K562 (cell line): ENCODE results near the gene ARHGAP25. TPM values are rescaled to one million over a fixed set of nuclear protein-coding genes. Genes with fewer than 3 reads are reported as not detected.
A peak's percentile ranks its signal among the peaks of the same experiment; 100 is the strongest.

Experiments
- ATF7 ChIP-seq: fragments of 450-650 bp; IDR thresholded peaks from 2 replicates; pipeline ENCODE4 v1.7.1; 2014; ENCODE audit warnings: mild to moderate bottlenecking, moderate library complexity
- CBFB ChIP-seq: sonication (generic); formaldehyde crosslinking; IDR thresholded peaks from 2 replicates; pipeline ENCODE4 v1.4.0; 2020; ENCODE audit warnings: mild to moderate bottlenecking, missing genetic modification reagents
- HNRNPH1 ChIP-seq: fragments of 200-400 bp; formaldehyde crosslinking; optimal IDR thresholded peaks from 2 replicates; pipeline ENCODE3; 2017; ENCODE audit warnings: low read depth, mild to moderate bottlenecking, low read length, moderate library complexity
- LARP7 ChIP-seq: fragments of 450-650 bp; IDR thresholded peaks from 2 replicates; pipeline ENCODE4 v1.6.1; 2016
- NEUROD1 ChIP-seq: fragments of 150-350 bp; IDR thresholded peaks from 2 replicates; pipeline ENCODE4 v1.6.1; 2014; ENCODE audit warnings: borderline replicate concordance, low read length, low read depth; ENCODE audit not compliant: partially characterized antibody
- PHB ChIP-seq: fragments of 250-450 bp; sonication (Bioruptor Pico); IDR thresholded peaks from 2 replicates; pipeline ENCODE4 v1.5.0; 2021
- RCOR1 ChIP-seq, 2 experiments: IDR thresholded peaks; 2 replicates each; pipeline ENCODE4 v1.6.1; 2012; ENCODE audit warnings: low read depth in 2 of 2, low read length in 2 of 2, borderline replicate concordance in 1 of 2, improper control_type of control experiment in 1 of 2
- STAT5A ChIP-seq: IDR thresholded peaks from 2 replicates; pipeline ENCODE4 v1.6.1; 2012; ENCODE audit warnings: low read length, inconsistent platforms, borderline replicate concordance
- TBL1XR1 ChIP-seq, 2 experiments: IDR thresholded peaks; 2 replicates each; pipeline ENCODE4 v1.6.1; 2012; ENCODE audit warnings: improper control_type of control experiment in 2 of 2, low read length in 2 of 2, mild to moderate bottlenecking in 1 of 2
- ZNF57 ChIP-seq: fragments of 450-650 bp; formaldehyde crosslinking; IDR thresholded peaks from 2 replicates; pipeline ENCODE4 v1.4.0; 2020; ENCODE audit warnings: mild to moderate bottlenecking, moderate library complexity
- ZNF79 ChIP-seq: fragments of 250-450 bp; sonication (Bioruptor Pico); IDR thresholded peaks from 2 replicates; pipeline ENCODE4 v1.4.0; 2020; ENCODE audit warnings: low read depth, mild to moderate bottlenecking, moderate library complexity
- polyA plus RNA-seq, 8 experiments: library from polyadenylated mRNA; depleted of rRNA in 4 of 8; stranded (reverse) in 5 of 8; unstranded in 3 of 8; fragments of >200 nt; fragmentation: Nextera tagmentation in 2 of 8; fragmentation: Illumina TruSeq in 1 of 8; extraction: Ambion mirVana in 2 of 8; extraction: Trizol in 1 of 8; gene quantifications; 2 replicates each; pipeline versions ENCODE4 v1.2.1 to v1.2.3, GENCODE V29; 2011 to 2014; ENCODE audit warnings: inconsistent platforms in 1 of 8, missing spikeins in 1 of 8
- total RNA-seq, 7 experiments: library from RNA; depleted of rRNA in 6 of 7; stranded (reverse); fragments of >200 nt in 6 of 7; fragmentation: Illumina TruSeq in 2 of 7; extraction: Trizol in 2 of 7; gene quantifications; 2 replicates each; pipeline versions ENCODE4 v1.2.1 to v1.2.3, GENCODE V29; 2011 to 2021; ENCODE audit warnings: low replicate concordance in 1 of 7
- TF ChIP-seq, protein P1 (sequence below), 3 experiments: fragments of 200-800 bp in 1 of 3; fragments of 250-450 bp in 1 of 3; fragments of 450-650 bp in 1 of 3; sonication (Bioruptor Pico) in 1 of 3; sonication (Bioruptor generic) in 1 of 3; formaldehyde crosslinking in 1 of 3; IDR thresholded peaks; 2 replicates each; pipeline versions ENCODE4 v1.6.1 to v1.8.0; 2016 to 2022; ENCODE audit warnings: mild to moderate bottlenecking in 2 of 3, missing genetic modification characterization in 2 of 3, missing compliant biosample characterization in 1 of 3, moderate library complexity in 1 of 3
- TF ChIP-seq, protein P2 (sequence below), 3 experiments: IDR thresholded peaks in 2 of 3; conservative IDR thresholded peaks in 1 of 3; 2 replicates each; pipeline ENCODE4 v1.5.1; 2011 to 2012; ENCODE audit warnings: low read length in 3 of 3, mild to moderate bottlenecking in 3 of 3, control low read depth in 2 of 3, improper control_type of control experiment in 1 of 3, inconsistent platforms in 1 of 3, low read depth in 1 of 3, mixed read lengths in 1 of 3, moderate library complexity in 1 of 3; ENCODE audit not compliant: insufficient read depth in 2 of 3
- TF ChIP-seq, protein P3 (sequence below), 2 experiments: fragments of 450-650 bp; IDR thresholded peaks; 2 replicates each; pipeline ENCODE4 v1.6.1; 2016; ENCODE audit warnings: mild to moderate bottlenecking in 2 of 2, borderline replicate concordance in 1 of 2, low read depth in 1 of 2, moderate library complexity in 1 of 2

Gene ARHGAP25
- total and polyA plus RNA-seq, 9 of the 15 experiments (the other 6 are each of a cell fraction or from before 2014, with no cell fraction given) = 4.9 to 14.8 (median 10.7) TPM

DNA sequence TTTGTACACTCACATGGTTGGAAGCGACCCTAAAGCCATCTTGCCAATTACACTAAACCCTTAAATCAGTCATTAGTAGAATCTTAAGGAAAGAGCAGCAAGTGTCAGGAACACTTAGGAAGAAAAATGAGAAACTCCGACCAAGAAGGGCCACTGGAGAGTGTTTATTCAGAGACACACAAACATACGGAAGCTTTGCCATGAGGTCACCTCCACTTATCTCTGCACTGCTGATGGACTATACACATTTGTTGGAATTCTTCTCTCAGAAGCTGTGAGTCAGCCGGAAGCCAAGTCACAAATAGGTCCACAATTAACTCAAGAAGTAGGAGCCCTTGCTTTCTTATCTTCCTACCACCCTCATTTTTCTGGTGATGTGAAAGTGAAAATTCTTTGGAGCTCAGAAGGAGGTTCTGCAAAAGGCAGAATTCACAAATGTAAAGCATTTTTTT lies 115.0 kb downstream of the ARHGAP25 start (continued):
- TF ChIP-seq, protein P1, sequence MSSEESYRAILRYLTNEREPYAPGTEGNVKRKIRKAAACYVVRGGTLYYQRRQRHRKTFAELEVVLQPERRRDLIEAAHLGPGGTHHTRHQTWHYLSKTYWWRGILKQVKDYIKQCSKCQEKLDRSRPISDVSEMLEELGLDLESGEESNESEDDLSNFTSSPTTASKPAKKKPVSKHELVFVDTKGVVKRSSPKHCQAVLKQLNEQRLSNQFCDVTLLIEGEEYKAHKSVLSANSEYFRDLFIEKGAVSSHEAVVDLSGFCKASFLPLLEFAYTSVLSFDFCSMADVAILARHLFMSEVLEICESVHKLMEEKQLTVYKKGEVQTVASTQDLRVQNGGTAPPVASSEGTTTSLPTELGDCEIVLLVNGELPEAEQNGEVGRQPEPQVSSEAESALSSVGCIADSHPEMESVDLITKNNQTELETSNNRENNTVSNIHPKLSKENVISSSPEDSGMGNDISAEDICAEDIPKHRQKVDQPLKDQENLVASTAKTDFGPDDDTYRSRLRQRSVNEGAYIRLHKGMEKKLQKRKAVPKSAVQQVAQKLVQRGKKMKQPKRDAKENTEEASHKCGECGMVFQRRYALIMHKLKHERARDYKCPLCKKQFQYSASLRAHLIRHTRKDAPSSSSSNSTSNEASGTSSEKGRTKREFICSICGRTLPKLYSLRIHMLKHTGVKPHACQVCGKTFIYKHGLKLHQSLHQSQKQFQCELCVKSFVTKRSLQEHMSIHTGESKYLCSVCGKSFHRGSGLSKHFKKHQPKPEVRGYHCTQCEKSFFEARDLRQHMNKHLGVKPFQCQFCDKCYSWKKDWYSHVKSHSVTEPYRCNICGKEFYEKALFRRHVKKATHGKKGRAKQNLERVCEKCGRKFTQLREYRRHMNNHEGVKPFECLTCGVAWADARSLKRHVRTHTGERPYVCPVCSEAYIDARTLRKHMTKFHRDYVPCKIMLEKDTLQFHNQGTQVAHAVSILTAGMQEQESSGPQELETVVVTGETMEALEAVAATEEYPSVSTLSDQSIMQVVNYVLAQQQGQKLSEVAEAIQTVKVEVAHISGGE (CRISPR knock-in tag; IDR thresholded peaks at IDR 0.05) = peak in 1 of 3 experiments; percentile 82; a peak in 2 of 6 replicates
- TF ChIP-seq LARP7 (no peak), STAT5A (peak; percentile 66; the same call in 1 of the 2 replicates), HNRNPH1 (no peak), ZNF57 (CRISPR knock-in tag) (no peak), TBL1XR1 (IDR thresholded peaks at IDR 0.05; ENCODE audit: low read length in 2 of 2) (peak in 1 of 2 experiments; percentile 81; a peak in 2 of 4 replicates), RCOR1 (IDR thresholded peaks at IDR 0.05; ENCODE audit: borderline replicate concordance in 1 of 2, low read depth in 2 of 2, low read length in 2 of 2) (peak in 1 of 2 experiments; percentile 87; a peak in 2 of 4 replicates), CBFB (no peak), ATF7 (peak; percentile 95), PHB (CRISPR knock-in tag) (no peak), ZNF79 (CRISPR knock-in tag) (no peak), NEUROD1 (peak; percentile 67)
- TF ChIP-seq, protein P2, sequence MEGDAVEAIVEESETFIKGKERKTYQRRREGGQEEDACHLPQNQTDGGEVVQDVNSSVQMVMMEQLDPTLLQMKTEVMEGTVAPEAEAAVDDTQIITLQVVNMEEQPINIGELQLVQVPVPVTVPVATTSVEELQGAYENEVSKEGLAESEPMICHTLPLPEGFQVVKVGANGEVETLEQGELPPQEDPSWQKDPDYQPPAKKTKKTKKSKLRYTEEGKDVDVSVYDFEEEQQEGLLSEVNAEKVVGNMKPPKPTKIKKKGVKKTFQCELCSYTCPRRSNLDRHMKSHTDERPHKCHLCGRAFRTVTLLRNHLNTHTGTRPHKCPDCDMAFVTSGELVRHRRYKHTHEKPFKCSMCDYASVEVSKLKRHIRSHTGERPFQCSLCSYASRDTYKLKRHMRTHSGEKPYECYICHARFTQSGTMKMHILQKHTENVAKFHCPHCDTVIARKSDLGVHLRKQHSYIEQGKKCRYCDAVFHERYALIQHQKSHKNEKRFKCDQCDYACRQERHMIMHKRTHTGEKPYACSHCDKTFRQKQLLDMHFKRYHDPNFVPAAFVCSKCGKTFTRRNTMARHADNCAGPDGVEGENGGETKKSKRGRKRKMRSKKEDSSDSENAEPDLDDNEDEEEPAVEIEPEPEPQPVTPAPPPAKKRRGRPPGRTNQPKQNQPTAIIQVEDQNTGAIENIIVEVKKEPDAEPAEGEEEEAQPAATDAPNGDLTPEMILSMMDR (IDR thresholded peaks at IDR 0.05 in 2 of 3, conservative IDR thresholded peaks at IDR 0.05 in 1 of 3; ENCODE audit: insufficient read depth in 2 of 3, low read depth in 1 of 3, low read length in 3 of 3) = no peak
- TF ChIP-seq, protein P3, sequence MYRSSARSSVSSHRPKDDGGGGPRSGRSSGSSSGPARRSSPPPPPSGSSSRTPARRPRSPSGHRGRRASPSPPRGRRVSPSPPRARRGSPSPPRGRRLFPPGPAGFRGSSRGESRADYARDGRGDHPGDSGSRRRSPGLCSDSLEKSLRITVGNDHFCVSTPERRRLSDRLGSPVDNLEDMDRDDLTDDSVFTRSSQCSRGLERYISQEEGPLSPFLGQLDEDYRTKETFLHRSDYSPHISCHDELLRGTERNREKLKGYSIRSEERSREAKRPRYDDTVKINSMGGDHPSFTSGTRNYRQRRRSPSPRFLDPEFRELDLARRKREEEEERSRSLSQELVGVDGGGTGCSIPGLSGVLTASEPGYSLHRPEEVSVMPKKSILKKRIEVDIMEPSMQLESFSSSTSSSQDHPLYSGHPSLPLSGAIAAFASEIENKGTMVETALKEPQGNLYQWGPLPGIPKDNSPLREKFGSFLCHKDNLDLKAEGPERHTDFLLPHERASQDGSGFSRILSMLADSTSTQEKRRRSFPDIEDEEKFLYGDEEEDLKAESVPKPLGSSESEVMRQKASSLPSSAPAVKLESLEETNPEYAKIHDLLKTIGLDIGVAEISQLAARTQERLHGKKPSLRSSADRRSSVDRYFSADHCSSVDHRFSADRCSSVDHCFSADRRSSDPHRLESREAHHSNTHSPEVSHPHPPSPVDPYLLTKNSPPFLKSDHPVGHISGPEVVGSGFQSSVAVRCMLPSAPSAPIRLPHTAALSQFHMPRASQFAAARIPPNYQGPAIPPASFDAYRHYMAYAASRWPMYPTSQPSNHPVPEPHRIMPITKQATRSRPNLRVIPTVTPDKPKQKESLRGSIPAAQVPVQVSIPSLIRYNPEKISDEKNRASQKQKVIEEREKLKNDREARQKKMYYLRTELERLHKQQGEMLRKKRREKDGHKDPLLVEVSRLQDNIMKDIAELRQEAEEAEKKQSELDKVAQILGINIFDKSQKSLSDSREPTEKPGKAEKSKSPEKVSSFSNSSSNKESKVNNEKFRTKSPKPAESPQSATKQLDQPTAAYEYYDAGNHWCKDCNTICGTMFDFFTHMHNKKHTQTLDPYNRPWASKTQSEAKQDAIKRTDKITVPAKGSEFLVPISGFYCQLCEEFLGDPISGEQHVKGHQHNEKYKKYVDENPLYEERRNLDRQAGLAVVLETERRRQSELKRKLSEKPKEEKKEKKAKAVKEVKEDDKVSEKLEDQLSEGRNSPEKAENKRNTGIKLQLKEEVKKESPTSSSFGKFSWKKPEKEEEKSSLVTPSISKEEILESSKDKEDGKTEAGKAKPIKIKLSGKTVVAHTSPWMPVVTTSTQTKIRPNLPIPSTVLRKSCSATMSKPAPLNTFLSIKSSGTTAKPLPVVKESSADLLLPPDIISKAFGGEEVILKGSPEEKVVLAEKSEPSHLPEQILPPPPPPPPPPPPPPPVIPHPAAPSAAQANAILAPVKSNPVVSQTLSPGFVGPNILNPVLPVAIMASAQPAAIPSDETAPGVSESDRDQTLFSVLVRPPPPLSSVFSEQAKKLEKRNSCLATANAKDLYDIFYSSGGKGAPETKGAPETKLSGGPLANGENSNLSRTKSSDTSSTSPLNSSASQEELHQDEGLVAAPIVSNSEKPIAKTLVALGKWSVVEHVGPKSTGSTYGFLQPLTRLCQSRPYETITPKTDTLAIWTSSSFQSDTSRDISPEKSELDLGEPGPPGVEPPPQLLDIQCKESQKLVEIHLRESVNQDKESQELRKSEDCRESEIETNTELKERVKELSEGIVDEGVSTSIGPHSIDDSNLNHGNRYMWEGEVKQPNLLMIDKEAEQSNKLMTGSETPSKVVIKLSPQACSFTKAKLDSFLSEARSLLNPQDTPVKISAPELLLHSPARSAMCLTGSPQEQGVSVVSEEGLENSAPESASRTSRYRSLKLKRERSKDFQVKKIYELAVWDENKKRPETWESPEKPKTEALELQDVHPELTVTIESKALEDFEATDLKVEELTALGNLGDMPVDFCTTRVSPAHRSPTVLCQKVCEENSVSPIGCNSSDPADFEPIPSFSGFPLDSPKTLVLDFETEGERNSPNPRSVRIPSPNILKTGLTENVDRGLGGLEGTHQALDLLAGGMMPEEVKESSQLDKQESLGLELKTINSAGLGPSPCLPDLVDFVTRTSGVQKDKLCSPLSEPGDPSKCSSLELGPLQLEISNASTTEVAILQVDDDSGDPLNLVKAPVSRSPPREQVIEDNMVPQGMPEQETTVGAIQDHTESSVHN (IDR thresholded peaks at IDR 0.05; ENCODE audit: borderline replicate concordance in 1 of 2, low read depth in 1 of 2) = peak in 1 of 2 experiments; percentile 80; a peak in 2 of 4 replicates
